ENCODE measurements around the gene CD1B. TPM values are rescaled to one million over a fixed set of nuclear protein-coding genes. Genes with fewer than 3 reads are reported as not detected.

Gene CD1B
- total RNA-seq, result not detected in 2 replicates

GRCh38 chr1:158331481-158332150 is at the start of gene CD1B:
TSS of gene CD1B (minus strand) at chr1:158331531. CDS start at chr1:158331423, 108 bp downstream.

GRCh38 chr1:158353303-158354075 is 22.2 kb upstream of the CD1B start, which contains the start of gene CD1E:
TSS of gene CD1E (plus strand) at chr1:158353894. CDS start at chr1:158353989, 95 bp downstream.

GRCh38 chr1:158289811-158290210 is 41.5 kb downstream of the CD1B start, which contains the start of gene CD1C:
TSS of gene CD1C (plus strand) at chr1:158289923. CDS start at chr1:158290065, 142 bp downstream.

Other genes with a start within 250 kb of the CD1B start
- 0.96 and 3.8 TPM in 2 replicates for gene CD1D, start 150.6 kb downstream of the CD1B start, total RNA-seq
- gene CD1A, start 77.1 kb downstream of the CD1B start, total RNA-seq, result not detected in 2 replicates
- not detected in 2 replicates for gene CD1C, start 41.6 kb downstream of the CD1B start, total RNA-seq
- gene CD1E, start 22.4 kb upstream of the CD1B start, total RNA-seq, result not detected in 2 replicates
- gene OR10T2, start 67.9 kb upstream of the CD1B start, total RNA-seq, result not detected in 2 replicates
- not detected in 2 replicates for gene OR10K2, start 94.7 kb upstream of the CD1B start, total RNA-seq
- gene OR10K1, start 130.3 kb upstream of the CD1B start, total RNA-seq, result not detected in 2 replicates
- gene OR10R2, start 140.7 kb upstream of the CD1B start, total RNA-seq, result not detected in 2 replicates
- gene OR6Y1, start 222.9 kb upstream of the CD1B start, total RNA-seq, result not detected in 2 replicates
- not detected in 2 replicates for gene OR6P1, start 239.0 kb upstream of the CD1B start, total RNA-seq
- gene OR10X1, start 248.4 kb upstream of the CD1B start, total RNA-seq, result not detected in 2 replicates